HG03103 (cell line): ENCODE measurements around the gene SHISA6.

Source experiments
- ATAC-seq: cut with Tn5 transposase; IDR thresholded peaks from one replicate; pipeline ENCODE4 v1.9.1; 2021; ENCODE audit warnings: low read depth; ENCODE audit not compliant: unreplicated experiment

The SHISA6 gene

DNA sequence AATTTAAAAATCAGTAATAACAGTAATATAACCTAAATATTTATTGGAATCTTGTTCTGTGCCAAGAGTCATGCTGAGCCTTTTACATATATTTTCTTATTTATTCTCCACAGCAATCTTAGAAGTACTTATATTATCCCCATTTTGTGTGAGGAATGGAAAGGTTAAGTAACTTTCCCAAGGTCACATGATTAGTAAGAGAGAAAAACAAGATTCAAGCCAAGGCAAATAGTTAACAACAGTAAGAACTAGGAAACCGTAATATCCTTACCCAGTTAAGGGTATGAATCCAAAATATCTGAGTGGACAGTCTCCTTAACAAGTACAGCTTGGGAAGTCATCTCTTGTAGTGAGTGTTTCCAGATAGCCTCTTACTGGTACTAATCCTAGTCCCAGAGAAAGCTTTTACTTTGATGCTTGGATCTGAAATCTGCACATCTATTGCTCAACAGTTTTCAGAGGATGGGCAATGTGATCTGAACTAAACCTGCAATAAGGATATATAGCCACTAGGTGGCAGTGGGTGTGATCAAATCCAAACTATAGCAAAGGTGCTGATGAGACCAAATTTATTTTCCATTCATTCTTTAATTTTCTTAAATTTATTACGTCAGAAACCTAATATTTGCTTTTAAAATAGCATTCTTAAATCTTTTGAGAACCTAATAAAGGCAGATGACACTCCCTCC lies 23.3 kb downstream of the SHISA6 start:
- no peak for ATAC-seq

DNA sequence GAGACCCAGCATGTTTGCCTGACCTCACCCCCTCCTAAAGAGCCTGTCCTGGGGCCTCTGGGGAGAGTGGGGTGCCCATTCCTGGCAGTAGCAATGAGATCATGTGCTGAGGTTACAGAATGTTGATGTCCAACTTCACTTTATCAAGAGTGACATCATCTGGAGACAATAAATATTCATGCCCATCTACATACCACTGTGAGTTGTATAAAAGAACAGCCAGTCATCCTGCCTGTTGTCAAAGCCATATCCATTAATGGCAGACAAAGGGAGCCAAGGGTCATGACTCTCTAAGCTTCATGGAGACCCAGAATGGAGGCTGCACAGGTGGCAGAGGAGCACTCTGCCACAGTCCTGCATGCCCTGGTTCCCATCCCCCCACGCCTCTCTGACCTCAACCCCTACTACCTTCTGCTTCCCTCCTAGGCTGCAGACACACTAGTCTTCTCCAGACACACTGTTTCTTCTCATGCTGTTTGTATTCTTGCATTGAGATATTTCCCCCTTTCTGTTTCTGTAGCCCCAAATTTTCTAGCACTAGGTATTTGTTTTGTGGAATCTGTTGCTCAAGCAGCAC lies 27.1 kb downstream of the SHISA6 start:
- ATAC-seq, result no peak

DNA sequence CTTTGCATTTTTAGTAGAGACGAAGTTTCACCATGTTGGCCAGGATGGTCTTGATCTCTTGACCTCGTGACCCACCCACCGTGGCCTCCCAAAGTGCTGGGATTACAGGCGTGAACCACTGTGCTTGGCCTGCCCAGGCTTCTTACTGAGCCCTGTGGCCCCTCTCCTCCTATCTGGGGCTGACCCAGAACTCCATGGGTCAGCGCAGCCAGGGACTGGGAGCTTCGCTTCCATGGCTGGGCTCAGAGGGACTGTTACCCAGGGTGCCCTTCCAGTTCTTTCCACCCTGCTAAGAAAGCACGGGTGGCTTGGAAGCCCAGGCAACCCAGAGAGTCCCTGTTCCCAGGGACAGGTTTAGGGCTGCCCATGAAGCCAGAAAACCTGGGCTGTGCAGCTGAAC lies 28.2 kb downstream of the SHISA6 start:
- ATAC-seq, result no peak

DNA sequence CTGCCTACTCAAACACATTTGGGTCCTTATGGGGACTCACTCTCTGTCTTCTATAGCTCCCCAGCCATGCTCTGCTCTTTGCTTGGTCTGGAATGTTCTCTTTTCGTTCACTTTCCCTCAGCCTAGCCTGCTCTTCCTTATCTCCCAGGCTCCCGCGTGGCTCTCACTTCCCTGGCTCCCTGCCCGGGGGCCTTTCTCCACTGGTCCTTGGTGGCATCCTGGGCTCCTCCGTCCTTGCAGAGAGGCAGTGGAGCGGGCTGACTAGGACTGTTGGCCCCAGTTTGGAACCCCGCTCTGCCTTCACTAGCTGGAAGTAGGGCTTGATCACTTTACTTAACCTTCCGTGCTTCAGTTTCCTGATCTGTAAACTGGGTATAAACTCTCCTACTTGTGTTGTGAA lies 31.2 kb downstream of the SHISA6 start:
- no peak for ATAC-seq

DNA sequence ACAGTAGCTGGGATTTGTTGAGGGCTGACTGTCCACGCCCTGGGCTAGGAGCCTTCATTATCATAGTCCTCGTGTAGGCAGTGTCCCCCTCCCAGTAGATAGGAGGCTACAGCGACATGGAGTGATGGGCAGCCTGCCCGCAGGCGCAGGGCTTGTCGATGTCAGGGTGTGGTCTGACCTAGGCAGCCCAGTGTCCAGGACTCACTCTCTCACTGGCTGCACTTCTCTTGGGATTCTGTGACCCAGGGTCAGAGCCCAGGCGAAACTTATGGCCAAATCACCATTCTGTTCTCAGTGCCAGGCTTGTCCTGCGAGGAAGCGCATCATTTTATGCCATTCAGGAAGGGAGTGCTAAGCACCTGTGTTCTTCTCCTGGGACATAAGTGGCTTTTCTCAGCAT lies 32.6 kb downstream of the SHISA6 start:
- ATAC-seq, result no peak

DNA sequence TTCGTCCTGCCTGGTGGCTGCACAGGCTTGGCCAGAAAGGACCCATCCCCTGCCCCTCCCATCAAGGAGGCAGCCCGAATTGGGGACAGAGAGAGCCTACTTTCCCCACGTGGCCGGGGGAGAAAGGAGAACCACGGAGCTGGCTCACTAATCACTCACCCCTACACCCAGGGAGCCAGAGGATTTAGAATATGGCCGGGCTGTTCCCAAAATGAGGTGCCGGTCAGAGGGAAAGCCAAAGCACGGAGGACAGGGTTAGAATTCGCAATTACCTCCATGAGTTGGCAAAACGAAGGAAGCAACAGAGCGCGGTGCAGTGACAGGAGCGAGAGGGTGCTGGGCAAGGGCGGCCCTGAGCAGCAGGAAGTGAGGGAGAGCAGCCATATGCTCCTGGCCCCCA lies 33.1 kb downstream of the SHISA6 start:
- no peak for ATAC-seq

DNA sequence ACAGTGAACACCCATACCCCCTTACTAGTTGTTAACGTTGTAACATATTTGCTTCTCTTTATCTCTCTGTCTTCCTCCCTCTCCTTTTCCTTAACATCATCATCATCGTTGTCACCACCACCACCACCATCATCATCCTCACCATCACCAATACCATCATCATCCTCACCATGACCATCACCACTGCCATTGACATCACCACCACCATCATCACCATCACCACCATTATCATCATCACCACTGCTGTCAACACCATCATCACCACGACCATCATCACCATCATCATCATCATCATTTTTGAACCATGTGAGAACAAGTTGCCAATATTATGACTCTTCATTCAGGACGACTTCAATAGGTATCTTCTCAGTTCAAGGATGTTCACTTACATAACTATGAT lies 35.5 kb downstream of the SHISA6 start:
- no peak for ATAC-seq

DNA sequence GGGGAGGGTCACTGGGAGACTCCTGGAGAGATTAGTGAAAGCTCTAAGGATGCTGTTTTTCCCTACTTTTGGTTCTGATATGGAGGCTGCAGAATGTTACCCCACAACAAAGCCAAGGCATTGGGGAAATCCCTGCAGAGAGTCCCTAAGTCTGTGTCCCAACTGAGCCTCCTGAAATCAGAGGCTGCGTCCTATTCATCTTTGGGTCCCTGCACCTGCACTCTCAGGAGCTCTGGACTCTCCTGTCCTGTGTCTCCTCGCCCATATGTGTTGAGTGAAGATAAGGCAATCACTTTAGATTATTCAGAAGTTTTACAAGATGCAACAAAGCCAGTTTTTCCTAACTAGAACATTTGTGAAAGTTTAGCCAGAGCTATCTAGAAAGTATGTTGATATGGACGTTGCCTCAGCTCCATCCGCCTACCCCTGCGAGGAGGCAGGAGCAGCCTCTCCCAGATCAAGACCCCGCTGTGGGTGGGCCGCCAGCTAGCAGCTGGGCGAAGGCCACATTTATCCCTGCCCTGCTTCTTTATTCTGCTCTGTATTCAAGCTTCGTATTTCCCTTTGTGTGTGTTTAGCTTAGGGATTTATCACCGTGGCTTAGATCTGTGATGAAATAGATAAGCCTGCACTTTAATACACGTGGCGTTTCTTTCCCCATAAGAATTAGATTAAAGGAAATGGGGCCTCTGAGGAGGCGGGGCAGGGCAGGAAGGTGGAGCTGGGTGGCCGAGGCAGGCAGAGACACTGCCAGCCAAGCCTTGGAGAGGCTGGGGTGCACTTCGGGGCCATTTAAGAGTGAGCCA lies 37.4 kb downstream of the SHISA6 start:
- no peak for ATAC-seq

DNA sequence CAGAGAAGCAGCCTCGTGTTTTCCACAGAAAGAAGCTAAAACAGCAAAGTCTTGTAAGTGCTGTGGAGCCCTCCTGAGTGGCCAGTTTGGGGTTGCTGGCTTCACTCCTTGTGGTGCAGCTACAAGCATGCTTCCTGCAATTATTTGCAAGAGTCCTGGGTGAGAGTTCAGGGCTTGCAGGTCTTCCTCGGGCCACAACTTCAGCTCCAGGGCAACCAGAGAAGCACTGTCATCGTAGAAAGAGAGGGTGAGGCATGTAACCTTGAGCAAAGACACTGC lies 37.9 kb downstream of the SHISA6 start:
- no peak for ATAC-seq

DNA sequence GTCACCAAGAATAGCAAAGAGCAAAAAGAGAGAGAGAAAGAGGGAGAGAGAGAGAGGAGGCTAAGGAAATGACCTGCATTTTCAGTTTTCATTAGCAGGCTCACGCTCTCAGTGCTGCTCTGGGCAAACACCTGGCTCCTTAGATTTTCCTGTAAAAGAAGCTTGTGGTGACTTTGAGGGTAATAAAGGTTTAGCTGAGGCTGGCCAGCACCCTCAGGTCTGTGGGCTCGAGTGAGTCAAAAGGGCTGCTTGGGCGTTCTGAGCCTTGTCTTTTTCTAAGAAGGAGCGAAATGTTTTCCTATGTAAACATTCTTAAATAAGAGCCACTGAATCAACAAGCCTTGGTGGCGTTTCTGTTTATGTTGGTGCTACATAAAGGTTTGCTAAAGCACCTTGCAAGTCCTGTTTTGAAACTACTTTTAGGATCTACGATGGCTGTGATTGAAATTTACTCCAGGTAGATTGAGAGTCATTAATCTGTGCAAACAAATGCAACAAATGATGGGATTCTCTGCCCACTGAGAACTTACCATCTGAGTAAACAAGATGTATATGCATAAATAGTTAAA lies 38.8 kb downstream of the SHISA6 start:
- ATAC-seq, result no peak

DNA sequence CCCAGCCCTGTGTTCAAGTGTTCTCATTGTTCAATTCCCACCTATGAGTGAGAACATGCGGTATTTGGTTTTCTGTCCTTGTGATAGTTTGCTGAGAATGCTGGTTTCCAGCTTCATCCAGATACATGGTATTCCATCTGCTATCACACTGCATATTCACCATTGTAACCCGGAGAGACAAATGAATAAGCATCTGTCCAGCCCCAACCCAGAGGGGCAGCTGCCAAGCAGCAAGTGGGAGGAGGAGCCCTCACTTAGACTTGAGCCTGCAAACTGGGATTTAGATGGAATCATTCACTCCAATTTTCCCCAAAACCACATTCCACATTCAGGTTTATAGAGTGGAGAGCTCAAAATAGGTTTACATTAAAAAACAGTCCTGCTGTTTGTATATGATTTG lies 41.6 kb downstream of the SHISA6 start:
- ATAC-seq, result no peak

DNA sequence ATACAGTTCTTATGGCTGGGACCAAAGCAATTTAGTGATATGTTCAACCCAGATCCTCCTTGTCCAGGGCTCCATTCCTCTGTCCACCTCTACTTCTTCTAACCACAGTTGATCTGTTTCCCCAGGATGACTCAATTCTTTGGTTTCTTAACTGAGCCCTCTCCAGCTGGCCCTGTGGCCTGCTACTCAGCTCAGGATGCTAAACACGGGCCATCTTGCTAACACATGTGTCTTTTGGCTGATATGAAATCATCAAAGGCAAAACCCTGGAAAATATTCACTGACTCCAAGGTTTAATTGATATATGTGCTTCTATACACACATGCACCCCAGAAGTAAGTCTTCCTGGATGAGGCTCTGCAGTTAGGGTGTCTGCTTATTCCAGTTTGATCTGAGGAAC lies 43.8 kb downstream of the SHISA6 start:
- ATAC-seq, result no peak

DNA sequence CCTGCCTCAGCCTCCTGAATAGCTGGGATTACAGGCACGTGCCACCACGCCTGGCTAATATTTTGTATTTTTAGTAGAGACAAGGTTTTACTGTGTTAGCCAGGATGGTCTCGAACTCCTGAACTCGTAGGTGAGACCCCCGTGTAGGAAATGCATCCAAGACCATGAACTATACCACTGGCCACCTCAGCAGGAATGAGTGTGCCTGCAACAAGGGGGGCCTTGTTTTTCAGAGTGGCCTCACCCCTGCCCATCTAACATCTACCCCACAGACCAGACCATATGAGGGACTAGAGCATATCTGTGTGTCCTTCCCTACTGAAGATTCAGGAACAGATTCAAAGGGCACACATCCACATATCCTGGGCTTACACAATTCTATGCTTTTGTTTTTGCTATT lies 44.9 kb downstream of the SHISA6 start:
- ATAC-seq, result no peak

DNA sequence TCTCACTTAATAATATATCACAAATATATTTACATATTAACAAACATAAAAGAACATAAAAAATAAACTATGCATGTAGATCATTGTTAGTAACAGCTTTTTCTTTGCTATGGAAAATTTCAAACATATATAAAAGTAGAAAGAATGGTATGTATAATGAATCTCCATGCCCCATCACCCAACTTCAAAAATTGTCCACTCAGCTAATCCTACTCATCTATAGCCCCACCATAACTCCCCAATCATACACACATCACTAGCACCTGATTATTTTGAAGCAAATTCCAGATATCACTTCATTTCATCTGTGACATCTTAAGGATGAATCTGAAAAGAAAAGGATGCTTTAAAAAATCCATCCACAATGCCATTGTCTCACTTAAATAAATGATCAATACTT lies 46.8 kb downstream of the SHISA6 start:
- ATAC-seq, result no peak

DNA sequence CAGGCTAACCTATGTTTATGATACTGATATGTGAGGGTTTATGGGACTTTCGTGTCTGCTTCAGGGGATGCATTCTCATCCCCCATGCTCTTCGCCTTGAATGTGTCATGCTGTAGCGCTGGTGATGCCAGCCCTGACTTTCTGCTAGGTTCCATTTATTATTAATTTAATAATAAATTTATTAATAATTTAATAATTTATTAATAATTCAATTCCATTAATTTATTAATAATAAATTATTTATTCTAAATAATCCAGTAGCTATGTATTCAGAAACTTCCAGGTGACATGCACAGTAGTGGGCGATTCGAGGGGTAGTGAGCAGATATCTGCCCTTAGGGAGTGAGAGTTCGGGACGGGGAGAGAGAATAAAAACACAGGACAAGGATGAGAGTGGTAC lies 49.8 kb downstream of the SHISA6 start:
- no peak for ATAC-seq

DNA sequence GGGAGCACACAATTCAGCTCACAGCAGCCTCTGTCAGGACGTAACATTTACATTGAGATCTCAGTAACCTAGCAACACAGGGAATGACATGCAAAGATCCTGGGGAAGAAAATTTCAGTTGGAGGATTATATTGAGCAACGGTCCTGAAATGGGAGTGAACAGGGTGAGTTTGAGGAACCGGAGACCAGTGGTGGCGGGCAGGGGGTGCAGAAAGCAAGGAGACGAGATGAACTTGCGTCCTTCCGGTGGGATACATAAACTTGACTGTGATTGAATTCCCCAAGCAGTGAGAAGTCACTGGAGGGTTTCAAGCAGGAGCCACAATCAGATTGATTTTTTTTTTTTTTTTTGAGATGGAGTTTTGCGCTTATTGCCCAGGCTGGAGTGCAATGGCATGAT lies 51.5 kb downstream of the SHISA6 start:
- no peak for ATAC-seq

DNA sequence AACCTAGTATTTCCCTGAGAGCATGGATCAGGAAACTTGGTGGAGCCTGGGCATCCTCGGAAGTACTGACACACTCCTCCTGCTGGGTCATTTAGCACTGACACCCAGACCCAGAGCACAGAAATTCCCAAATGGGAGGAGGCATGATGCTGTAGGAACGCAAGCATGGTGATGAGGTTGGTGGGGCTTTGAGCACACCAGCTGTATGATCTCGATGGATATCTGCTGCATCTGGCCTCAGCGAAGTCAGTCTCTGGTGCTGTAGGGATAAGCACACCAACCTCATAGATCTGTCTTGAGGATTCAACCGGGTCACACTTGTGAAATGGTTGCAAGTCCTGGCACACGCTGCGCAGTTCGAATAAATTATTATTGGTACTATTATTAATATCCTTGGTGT lies 52.5 kb downstream of the SHISA6 start:
- ATAC-seq, result no peak

DNA sequence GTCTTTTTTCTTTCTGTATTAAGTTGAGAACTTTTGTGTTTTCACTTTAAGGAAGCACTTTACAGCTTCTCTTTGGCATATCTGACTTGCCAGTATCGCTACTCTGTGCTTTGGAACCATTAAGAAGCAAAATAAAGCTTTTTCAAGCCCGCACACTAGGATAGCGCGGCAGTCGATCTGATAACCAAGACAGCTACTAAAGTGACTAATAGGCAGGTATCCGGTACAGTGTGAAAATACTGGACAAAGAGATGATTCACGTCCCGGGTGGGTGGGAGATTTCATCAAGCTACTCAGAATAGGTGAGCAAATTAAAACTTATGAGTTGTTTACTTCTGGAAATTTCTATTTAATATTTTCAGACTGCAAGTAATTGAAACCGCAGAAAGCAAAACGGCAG lies 53.8 kb downstream of the SHISA6 start:
- no peak for ATAC-seq

DNA sequence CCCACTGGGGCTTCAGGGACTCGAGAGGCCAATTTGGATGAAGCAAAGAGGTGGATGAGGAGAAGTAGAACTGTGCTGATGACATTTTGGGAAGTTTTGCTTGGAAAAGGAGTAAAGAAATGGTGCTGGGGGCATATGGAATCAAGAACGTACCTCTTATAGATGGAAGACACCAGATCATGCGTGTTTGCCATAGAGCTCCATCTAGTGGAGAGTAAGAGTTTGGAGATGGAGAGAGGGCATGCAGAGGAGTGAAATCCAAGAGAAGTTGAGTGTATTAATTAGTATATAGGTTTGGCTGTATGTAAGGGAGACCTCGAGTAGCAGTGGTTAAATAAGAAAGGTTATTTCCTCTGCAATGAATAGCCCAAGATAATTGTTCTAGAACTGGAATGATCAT lies 56.0 kb downstream of the SHISA6 start:
- no peak for ATAC-seq

DNA sequence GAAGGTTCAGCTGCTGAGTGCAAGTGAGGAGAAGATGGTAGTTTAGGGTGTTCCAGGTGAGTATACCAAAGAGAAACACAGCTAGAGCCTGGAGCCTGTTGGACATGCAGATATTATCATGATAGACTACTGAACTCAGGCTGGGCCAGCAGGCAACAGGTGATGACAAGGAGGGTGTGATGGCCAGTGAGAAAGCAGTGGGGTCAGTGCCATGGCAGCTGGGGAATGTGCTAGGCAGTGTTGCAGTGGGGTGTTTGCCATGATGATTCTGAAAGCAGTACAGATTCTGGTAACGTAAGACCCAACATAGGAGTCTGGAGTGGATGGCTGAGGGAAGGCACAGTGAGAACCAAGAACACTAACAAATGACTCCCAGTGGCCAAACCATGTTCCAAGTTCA lies 57.4 kb downstream of the SHISA6 start:
- ATAC-seq, result no peak

DNA sequence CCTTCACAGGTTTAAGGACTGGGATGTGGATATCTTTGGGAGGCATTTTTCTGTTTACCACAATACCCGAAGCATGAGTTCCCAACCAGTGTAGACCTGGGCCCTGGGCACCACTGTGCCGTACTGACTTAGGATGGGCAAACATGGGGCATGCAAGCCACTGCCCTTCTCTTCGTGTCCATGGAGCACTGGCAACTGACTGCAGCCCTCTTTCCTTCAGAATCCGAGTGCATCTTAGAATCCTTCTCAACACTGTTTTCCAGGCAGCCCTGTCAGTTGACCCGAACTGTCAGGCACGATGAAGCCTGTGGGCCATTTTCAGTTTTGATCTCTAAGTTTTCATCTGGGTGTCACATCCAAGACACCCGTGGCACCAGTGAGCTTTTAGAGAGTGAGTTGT lies 59.2 kb downstream of the SHISA6 start:
- no peak for ATAC-seq

DNA sequence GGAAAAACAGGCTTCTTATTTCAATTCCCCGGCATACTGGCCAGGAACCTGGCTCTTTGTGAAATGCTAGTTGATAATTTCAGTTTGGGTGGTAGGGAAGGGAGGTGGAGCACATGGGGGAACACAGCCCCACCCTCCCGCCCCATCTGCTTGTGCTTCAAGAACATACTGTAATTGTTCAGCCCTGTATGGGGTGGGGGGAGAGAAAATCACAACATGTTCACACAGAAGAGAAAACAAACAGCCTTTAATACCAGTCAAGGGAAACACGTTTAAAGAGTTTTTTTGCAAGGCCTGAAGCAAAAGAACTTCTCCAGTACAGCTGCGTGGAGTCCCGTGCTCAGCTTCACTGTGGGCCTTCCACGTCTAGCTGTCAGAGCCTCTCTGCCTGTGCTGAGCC lies 59.7 kb downstream of the SHISA6 start:
- ATAC-seq, result no peak
